Lung (tissue), 12 donors: ENCODE data around the gene HEMK1. TPM values are rescaled to one million over a fixed set of nuclear protein-coding genes. Genes with fewer than 3 reads are reported as not detected.

Experiments
- ATAC-seq: fragments of 200-7000 bp; cut with Tn5 transposase; one replicate; pipeline ENCODE4 v1.9.1; 2020; ENCODE audit warnings: moderate number of reproducible peaks; ENCODE audit not compliant: insufficient read depth, low FRiP score
- DNase-seq, 3 donors: peaks; one replicate each; pipeline ENCODE4 v3.0.0-alpha.2; 2013 to 2017
- H3K27ac ChIP-seq, 2 donors: one replicate each; pipeline ENCODE4 v1.5.1; 2013; ENCODE audit warnings: mild to moderate bottlenecking in 2 of 2, moderate library complexity in 2 of 2, control low read depth in 1 of 2, inconsistent platforms in 1 of 2, low read depth in 1 of 2, low read length in 1 of 2
- H3K27me3 ChIP-seq, 3 donors: one replicate each; pipeline ENCODE4 v1.5.1; 2013; ENCODE audit warnings: low read length in 2 of 3; ENCODE audit not compliant: control insufficient read depth in 3 of 3, insufficient read depth in 3 of 3
- H3K36me3 ChIP-seq, 4 donors: one replicate each; pipeline ENCODE4 v1.5.1; 2013; ENCODE audit warnings: low read length in 4 of 4, mild to moderate bottlenecking in 1 of 4, moderate library complexity in 1 of 4; ENCODE audit not compliant: control insufficient read depth in 4 of 4, insufficient read depth in 4 of 4
- H3K4me1 ChIP-seq, 5 donors: one replicate each; pipeline ENCODE4 v1.5.1; 2013; ENCODE audit warnings: low read length in 5 of 5, mild to moderate bottlenecking in 2 of 5, moderate library complexity in 1 of 5; ENCODE audit not compliant: control insufficient read depth in 5 of 5, insufficient read depth in 5 of 5
- H3K4me3 ChIP-seq: one replicate; pipeline ENCODE4 v1.5.1; 2013; ENCODE audit warnings: mild to moderate bottlenecking, control low read depth, moderate library complexity
- H3K9ac ChIP-seq, 2 donors: one replicate each; pipeline ENCODE4 v1.5.1; 2013; ENCODE audit warnings: low read length in 2 of 2, control low read depth in 1 of 2; ENCODE audit not compliant: insufficient read depth in 1 of 2
- H3K9me3 ChIP-seq, 4 donors: one replicate each; pipeline ENCODE4 v1.5.1; 2013; ENCODE audit warnings: low read length in 3 of 4, mild to moderate bottlenecking in 1 of 4, moderate library complexity in 1 of 4; ENCODE audit not compliant: control insufficient read depth in 4 of 4, insufficient read depth in 3 of 4
- WGBS, 2 donors: extraction: QIAGEN DNeasy Blood & Tissue Kit; methylation state at CpG; one replicate each; pipeline ENCODE4 v1.1.7; 2013; 5-methylcytosine and 5-hydroxymethylcytosine counted together
- polyA plus RNA-seq, 2 donors: library from polyadenylated mRNA; stranded (reverse); fragments of 200-250 nt; gene quantifications; one replicate each; pipeline ENCODE4 v1.2.1, GENCODE V29; 2013
- total RNA-seq, 2 donors: library from RNA; depleted of rRNA in 1 of 2; stranded (reverse); fragments of >200 nt in 1 of 2; gene quantifications; one replicate each; pipeline ENCODE4 v1.2.1, GENCODE V29; 2014 to 2021
- TF ChIP-seq, protein P1 (sequence below): IDR thresholded peaks from 2 replicates; pipeline ENCODE4 v1.5.1; 2012; ENCODE audit warnings: mild to moderate bottlenecking; ENCODE audit errors: control extremely low read depth, extremely low read depth
- donor health status: control.
- donor health status: control.
- donor health status: Bipolar disorder and iron deficiency.
- donor health status: healthy.
- donor health status: DM: yes; HTN: yes; CAD: no.

Gene HEMK1
- total and polyA plus RNA-seq, 4 donors, result 16.0 to 28.0 (median 18.7) TPM

DNA sequence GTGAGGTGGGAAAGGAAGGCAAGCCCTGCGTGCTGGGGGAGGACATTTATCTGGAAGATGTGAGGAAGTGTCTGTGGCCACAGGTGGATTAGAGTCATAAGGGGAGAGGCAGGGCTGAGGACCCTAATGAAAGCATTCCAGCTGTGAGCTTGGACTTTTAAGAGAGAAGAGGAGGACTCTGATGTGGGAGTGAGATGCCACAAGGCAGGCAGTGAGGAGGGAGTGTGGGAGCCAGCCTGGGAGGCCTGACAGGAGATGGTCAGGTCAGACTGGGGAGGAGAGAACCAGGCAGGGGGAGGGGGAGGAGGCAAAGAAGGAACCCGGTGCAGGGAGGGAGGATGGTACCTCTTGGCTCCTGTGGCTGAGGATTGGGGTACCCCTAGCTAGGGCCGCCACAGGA, 68.6 kb downstream of the HEMK1 start:
- H3K36me3 ChIP-seq, result peaks cover 0 to 30% (median 12%) of the 10 kb centered on the region in 4 donors
- no peak overlapping the region for H3K9ac ChIP-seq
- H3K4me1 ChIP-seq, result peaks cover 0 to 4% (median 3%) of the 10 kb centered on the region in 5 donors
- no peaks in the 10 kb centered on the region for H3K27me3 ChIP-seq
- TF ChIP-seq, protein P1, sequence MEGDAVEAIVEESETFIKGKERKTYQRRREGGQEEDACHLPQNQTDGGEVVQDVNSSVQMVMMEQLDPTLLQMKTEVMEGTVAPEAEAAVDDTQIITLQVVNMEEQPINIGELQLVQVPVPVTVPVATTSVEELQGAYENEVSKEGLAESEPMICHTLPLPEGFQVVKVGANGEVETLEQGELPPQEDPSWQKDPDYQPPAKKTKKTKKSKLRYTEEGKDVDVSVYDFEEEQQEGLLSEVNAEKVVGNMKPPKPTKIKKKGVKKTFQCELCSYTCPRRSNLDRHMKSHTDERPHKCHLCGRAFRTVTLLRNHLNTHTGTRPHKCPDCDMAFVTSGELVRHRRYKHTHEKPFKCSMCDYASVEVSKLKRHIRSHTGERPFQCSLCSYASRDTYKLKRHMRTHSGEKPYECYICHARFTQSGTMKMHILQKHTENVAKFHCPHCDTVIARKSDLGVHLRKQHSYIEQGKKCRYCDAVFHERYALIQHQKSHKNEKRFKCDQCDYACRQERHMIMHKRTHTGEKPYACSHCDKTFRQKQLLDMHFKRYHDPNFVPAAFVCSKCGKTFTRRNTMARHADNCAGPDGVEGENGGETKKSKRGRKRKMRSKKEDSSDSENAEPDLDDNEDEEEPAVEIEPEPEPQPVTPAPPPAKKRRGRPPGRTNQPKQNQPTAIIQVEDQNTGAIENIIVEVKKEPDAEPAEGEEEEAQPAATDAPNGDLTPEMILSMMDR, result no peak
- no peak overlapping the region for H3K4me3 ChIP-seq
- DNase-seq (no peak), ATAC-seq (no peak)
- 60 to 62% methylated on average over 3 of the region's 3 CpGs for WGBS, 2 donors
- H3K27ac ChIP-seq, result peak overlapping the region in 1 of 2 donors; percentile 70
- H3K9me3 ChIP-seq, result no peaks in the 10 kb centered on the region

DNA sequence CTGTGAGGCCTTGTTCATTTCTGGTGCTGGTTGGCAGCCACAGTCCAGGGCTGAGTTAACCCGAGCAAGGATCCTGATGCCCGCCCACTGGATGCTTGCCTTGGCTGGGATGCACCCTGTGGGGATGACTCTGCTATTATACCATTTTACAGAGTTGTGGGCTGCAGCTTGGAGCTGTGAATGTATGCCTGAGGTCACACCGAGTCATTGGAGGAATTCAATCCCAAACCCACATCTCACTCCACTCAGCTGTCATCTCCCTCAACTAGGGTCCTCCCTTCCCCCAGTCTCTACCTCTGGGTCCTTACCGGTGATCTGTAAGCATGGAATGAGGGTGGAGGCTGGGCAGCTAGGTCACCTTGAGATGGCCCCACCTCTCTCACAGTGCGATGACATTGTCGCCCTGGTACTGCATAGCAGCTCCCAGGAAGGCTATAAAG, 69.8 kb downstream of the HEMK1 start:
- TF ChIP-seq, protein P1, result no peak

DNA sequence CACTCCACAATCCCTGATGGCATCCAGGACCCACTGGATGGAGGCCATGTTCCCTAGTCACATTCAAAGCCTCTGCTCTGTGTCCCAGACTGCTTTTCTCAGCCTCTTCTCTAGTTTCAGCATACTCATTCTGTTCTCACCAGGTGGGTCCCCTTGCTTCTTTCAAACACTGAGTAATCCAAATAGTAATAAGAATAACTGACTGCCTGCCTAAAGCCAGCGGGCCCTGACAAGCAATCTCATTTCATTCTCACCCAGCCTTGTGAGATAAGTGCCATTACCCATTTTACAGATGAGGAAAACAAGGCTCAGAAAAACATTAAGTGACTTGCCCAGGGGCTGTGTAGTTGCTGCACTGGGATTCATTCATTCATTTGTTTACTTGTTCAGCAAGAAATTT, 73.1 kb downstream of the HEMK1 start:
- DNase-seq, result no peak
- TF ChIP-seq, protein P1, result no peak
- Histone ChIP-seq H3K9ac (no peak overlapping the region), H3K27ac (no peak overlapping the region), H3K4me1 (peaks cover 0 to 18% (median 10%) of the 10 kb centered on the region in 5 donors), H3K4me3 (no peak overlapping the region), H3K9me3 (no peaks in the 10 kb centered on the region), H3K36me3 (peaks cover 3 to 66% (median 12%) of the 10 kb centered on the region in 4 donors), H3K27me3 (no peaks in the 10 kb centered on the region)
- no peak for ATAC-seq
- 94 to 97% methylated on average over 1 of the region's 1 CpG for WGBS, 2 donors

More for the DNA sequence above, 69.8 kb downstream of the HEMK1 start:
- no peak for DNase-seq
- 89 to 95% methylated on average over 6 of the region's 6 CpGs for WGBS, 2 donors
- Histone ChIP-seq H3K4me1 (peaks cover 2 to 15% (median 3%) of the 10 kb centered on the region in 5 donors), H3K4me3 (no peak overlapping the region), H3K27me3 (no peaks in the 10 kb centered on the region), H3K9me3 (no peaks in the 10 kb centered on the region), H3K9ac (no peak overlapping the region), H3K27ac (peak overlapping the region in 1 of 2 donors; percentile 76), H3K36me3 (peaks cover 1 to 40% (median 12%) of the 10 kb centered on the region in 4 donors)
- no peak for ATAC-seq

DNA sequence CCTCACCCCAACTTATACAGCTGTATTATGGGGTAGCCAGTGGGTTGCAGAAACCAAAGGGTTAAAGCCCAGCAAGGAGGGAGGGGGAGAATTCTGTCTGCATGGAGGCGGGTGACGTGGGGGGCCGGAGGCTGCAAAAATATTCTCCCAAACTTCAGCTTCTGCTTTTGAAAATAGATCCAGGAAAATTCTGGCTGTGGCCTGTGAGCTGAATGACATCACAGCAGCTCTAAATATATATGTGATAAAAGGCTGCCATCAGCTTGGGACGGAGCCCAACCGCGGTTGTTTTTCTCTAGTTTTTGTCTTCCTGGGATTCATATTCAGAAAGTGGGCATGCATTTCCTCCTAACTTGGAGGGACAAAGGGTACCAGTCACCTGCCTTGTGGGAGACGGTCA, 75.2 kb downstream of the HEMK1 start:
- no peaks in the 10 kb centered on the region for H3K27me3 ChIP-seq
- H3K27ac ChIP-seq, result peak overlapping the region in 1 of 2 donors; percentile 54
- no peak overlapping the region for H3K4me3 ChIP-seq
- no peak for ATAC-seq
- H3K9ac ChIP-seq, result peak overlapping the region in 1 of 2 donors; percentile 71
- H3K9me3 ChIP-seq, result no peaks in the 10 kb centered on the region
- peaks cover 3 to 81% (median 12%) of the 10 kb centered on the region in 4 donors for H3K36me3 ChIP-seq
- peaks cover 0 to 24% (median 10%) of the 10 kb centered on the region in 5 donors for H3K4me1 ChIP-seq
- WGBS, 2 donors, result 75 to 80% methylated on average over 7 of the region's 7 CpGs
- TF ChIP-seq, protein P1, result no peak
- DNase-seq, result peak; percentile 79 to 93 (median 86)
